ENCODE data around the gene KLHL29.
A peak's percentile ranks its signal among the peaks of the same experiment; 100 is the strongest.
"Not testable (repeated sequence)": the region's sequence is repeated elsewhere in the genome, so short reads cannot be mapped to it uniquely, and the experiment has no call there.

The KLHL29 gene

GRCh38 chr2:23384551-23385343 lies at the start of gene KLHL29:
Gene KLHL29, plus strand, starts transcription at chr2:23385179. Its CDS starts 177,018 bp downstream, at chr2:23562197.
- DNase-seq (ENCODE audit: low read depth): no peak
- no peak for TF ChIP-seq CTCF (IDR thresholded peaks at IDR 0.05; ENCODE audit: low read depth, low read length, missing control alignments)
- peak within 1 kb of the TSS; percentile 61 for H3K4me3 ChIP-seq (ENCODE audit: low read depth, low read length)

GRCh38 chr2:23335550-23335949 lies 49.4 kb upstream of the KLHL29 start:
- H3K4me3 ChIP-seq (ENCODE audit: low read depth, low read length): no peak overlapping the region
- TF ChIP-seq CTCF (IDR thresholded peaks at IDR 0.05; ENCODE audit: low read depth, low read length, missing control alignments): no peak
- DNase-seq (ENCODE audit: low read depth): no peak

- no peak for TF ChIP-seq CTCF (IDR thresholded peaks at IDR 0.05; ENCODE audit: low read depth, low read length, missing control alignments)
- DNase-seq (ENCODE audit: low read depth): no peak
- H3K4me3 ChIP-seq (ENCODE audit: low read depth, low read length): no peak overlapping the region
Observed at GRCh38 chr2:23342075-23342474, 42.9 kb upstream of the KLHL29 start.

- TF ChIP-seq CTCF (IDR thresholded peaks at IDR 0.05; ENCODE audit: low read depth, low read length, missing control alignments): no peak
Observed at GRCh38 chr2:23346029-23346428, 39.0 kb upstream of the KLHL29 start.

DNA sequence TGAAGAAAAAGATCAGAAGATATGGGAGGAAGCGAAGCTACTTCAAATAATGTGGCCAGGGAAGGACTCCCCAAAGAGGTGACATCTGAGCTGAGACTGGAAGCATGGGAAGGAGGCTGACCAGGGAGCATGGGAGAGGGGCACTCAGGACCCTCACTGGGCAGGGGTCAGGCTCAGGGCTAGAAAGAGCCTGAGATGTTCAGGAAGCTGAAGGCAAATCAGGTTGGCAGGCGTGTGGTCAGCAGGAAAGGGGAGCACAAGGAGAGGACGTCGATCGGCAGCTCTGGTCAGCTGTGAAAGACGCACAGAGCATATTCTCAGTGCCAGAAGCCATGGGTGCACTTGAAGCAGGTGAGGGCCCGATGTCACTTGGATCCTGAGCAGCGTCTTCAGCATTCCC lies 38.2 kb upstream of the KLHL29 start:
- DNase-seq (ENCODE audit: low read depth): no peak
- TF ChIP-seq CTCF (IDR thresholded peaks at IDR 0.05; ENCODE audit: low read depth, low read length, missing control alignments): no peak
- H3K4me3 ChIP-seq (ENCODE audit: low read depth, low read length): no peak overlapping the region

More at GRCh38 chr2:23346029-23346428, 39.0 kb upstream of the KLHL29 start:
- no peak overlapping the region for H3K4me3 ChIP-seq (ENCODE audit: low read depth, low read length)
- DNase-seq (ENCODE audit: low read depth): no peak

DNA sequence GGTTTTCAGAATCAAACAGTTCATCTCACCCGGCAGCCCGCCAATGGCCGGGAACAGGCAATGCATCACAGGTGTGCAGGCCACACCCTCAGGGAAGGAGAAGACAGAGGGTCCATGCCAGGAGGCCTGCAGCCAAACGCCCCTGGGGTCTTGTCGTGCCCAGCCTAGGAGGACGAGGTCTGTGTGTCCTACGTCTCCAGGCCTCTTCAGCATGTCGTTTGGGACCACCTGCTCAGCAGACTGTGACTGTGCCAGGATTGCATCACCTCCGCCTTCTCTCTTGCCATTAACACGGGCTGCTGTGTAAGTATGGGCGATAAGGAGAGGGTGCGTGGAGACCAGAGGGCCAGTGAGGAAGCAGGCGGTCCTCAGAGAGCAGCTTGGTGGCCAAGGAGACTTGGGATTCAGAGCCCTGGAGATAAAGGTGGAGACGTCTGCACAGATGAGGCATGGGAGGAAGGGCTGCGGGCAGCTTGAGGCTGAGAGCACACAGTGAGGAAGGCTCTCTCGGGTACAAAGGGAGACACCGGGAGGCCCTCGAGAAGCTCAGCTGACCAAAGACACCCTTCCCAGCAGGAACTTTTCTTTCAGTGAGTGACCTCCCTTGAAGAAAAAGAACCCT lies 37.4 kb upstream of the KLHL29 start:
- no peak for DNase-seq (ENCODE audit: low read depth)
- no peak overlapping the region for H3K4me3 ChIP-seq (ENCODE audit: low read depth, low read length)
- no peak for TF ChIP-seq CTCF (IDR thresholded peaks at IDR 0.05; ENCODE audit: low read depth, low read length, missing control alignments)

- H3K4me3 ChIP-seq (ENCODE audit: low read depth, low read length); DNase-seq (ENCODE audit: low read depth): not testable (repeated sequence)
Observed at GRCh38 chr2:23348093-23348481, 36.9 kb upstream of the KLHL29 start.
